GM21526 (cell line): ENCODE results near the gene RABGEF1.
"Not testable (repeated sequence)": the region's sequence is repeated elsewhere in the genome, so short reads cannot be mapped to it uniquely, and the experiment has no call there.

Experiments used
- ATAC-seq: cut with Tn5 transposase; IDR thresholded peaks from one replicate; pipeline ENCODE4 v1.9.1; 2021; ENCODE audit warnings: moderate library complexity; ENCODE audit not compliant: unreplicated experiment, low FRiP score

Gene RABGEF1

DNA sequence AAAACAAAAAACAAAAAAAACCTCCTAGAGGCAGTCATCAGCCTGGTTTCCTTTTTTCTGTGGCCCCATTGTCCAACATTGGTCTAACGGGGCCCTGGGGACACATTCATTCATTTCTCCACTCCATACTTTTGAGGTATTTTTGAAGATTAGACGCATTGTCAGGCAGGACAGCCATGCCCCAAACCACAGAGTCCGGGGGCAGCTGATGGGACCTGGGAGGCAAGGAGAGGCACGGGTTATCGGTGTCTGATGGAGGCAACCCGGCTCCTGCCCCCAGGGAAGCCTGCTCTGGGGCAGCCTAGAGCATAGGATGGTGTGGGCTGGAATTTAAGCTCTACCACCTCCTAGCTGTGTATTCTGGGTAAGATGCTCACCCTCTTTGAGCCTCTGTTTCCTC lies 6.5 kb upstream of the RABGEF1 start:
- no peak for ATAC-seq

DNA sequence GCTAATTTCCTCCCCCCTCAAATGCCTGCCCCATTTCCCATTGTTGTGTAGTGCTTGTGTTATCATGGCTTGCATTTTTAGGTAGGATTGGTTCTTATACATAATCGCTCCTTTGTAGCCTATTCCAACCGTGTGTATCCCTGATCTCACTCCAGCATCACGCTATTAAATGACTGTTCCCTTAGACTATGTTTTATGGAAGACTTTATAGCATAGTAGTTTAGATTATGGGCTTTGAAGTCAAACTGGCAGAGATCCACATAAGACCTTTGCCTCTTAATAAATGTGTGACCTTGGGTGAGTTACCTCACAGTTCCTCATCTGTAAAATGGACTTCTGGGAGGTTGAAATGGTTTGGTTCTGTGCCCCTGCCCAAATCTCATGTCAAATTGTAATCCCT lies 5.4 kb upstream of the RABGEF1 start:
- ATAC-seq: no peak

DNA sequence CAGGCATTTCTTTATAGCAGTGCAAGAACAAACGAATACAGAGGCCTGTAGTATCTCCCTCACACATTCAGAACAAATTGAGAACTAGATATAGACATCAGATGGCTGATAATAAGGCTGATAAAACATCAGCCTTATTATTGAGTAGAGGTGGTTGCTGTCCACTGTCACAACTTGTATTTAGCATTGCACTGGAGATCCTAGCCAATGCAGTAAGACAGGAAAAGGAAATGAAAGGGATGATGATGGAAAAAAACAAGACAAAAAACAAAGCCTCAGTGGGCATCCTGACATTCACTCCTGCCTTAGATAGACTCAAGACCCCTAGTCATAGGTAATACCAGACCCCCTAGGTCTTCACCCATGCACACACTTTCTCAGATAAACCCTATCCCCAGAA lies 4.7 kb upstream of the RABGEF1 start:
- no peak for ATAC-seq

- ATAC-seq: no peak
Observed at GRCh38 chr7:66736892-66737291, 3.6 kb upstream of the RABGEF1 start.

- ATAC-seq: no peak
Observed at GRCh38 chr7:66737667-66738066, 2.9 kb upstream of the RABGEF1 start.

- ATAC-seq: no peak
Observed at GRCh38 chr7:66739477-66739876, 1.1 kb upstream of the RABGEF1 start.

DNA sequence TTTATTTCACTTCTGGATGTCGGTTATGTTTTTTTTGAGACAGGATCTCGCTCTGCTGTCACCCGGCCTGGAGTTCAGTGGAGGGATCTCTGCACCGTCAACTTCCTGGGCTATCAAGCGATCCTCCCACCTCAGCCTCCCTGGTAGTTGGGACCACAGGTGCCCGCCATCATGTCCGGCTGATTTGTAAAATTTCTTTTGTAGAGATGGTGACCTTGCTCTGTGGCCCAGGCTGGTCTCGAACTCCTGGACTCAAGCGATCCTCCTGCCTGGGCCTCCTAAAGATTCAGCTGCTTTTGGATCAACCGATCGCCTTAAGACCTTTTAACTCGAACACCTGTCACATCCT lies 606 bp upstream of the RABGEF1 start:
- no peak for ATAC-seq

GRCh38 chr7:66740980-66741709 lies 612 bp downstream of the RABGEF1 start:
- peak; percentile 39 for ATAC-seq

DNA sequence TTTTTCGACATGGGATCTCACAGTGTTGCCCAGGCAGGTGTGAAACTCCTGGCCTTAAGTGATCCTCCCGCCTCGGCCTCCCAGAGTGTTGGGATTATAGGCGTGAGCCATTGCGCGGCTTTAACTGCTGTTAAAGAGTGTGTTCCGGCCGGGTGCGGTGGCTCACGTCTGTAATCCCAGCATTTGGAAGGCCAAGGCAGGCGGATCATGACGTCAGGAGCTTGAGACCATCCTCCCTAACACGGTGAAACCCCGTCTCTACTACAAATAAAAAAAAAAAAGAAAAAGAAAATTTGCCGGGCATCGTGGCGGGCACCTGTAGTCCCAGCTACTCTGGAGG lies 1.1 kb downstream of the RABGEF1 start:
- ATAC-seq: no peak

DNA sequence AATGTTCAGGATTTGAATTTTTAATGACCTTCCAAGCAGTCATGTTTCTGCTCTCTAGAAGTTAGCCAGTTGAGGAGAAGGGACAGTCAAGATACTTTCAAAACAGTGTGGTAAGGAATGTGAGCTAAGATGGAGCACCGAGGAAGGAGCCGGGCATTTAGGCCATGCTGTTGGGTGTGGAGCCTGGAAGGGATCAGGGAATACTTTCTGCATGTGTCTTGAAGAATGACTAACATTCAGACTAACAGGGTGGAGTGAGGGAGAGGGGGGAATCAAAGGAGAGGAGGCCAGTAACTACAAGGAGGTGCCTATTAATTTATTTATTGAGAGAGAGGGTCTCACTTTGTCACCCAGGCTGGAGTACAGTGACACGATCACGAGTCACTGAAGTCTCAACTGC lies 1.8 kb downstream of the RABGEF1 start:
- ATAC-seq: not testable (repeated sequence)

DNA sequence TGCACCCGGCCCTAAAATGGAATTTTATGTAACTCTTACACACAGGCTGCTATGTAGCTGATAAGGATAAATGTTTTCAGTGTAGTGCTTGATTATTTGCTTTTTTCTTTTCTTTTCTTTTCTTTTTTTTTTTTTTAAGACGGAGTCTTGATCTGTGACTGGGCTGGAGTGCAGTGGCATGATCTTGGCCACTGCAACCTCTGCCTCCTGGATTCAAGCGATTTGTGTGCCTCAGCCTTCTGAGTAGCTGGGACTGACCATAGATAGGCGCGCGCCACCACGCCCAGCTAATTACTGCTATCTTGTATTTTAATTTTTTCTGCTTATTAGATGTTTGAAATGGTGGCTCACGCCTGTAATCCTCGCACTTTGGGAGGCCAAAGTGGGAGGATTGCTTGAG lies 3.4 kb downstream of the RABGEF1 start:
- no peak for ATAC-seq

DNA sequence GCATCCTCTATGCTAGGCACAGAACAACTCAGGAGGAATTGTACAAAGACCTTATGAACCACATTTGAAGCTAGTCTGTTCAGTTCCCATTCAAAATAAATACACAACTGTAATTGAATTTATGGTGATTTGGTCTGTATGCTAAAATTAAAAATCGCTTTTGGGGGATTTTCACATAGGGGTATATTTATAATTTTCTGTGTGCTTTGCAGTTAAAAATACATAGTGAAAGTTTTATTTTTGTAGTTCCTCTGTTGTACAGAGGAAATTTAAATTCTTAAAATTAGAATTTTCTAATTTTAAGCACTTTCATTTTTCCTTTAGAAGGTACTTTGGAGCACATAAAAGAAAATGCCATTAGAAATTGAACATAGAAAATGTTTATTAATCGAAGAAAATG lies 6.9 kb downstream of the RABGEF1 start:
- ATAC-seq: no peak

DNA sequence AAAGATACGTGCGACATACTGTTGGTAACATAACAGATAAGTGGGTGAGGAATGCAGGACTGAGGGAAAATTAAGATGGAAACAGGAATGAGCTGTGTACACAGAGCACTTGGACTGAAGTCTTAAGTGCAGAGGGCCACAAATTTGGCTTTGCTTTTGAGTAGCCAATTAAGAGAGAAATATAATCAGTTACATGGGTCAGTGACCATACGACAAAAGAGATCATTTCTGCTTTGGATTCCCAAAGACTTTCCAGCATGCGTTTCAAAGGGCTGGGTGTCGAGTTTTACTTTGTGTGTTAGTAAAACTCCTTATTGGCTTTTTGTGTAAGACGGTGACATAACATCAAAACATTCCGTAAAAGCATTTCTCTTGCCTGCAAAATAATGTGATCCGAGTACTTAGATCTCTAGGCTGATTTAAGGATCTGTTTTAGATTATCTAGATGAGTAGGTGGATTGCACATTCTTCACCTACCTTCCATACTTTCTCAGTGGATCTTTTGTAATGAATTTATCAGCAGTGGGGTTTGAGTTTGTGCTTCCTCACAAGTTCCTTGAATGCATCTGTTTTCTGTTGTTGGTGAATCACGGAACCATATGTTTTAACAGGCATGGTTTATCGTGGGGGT lies 7.5 kb downstream of the RABGEF1 start:
- no peak for ATAC-seq

DNA sequence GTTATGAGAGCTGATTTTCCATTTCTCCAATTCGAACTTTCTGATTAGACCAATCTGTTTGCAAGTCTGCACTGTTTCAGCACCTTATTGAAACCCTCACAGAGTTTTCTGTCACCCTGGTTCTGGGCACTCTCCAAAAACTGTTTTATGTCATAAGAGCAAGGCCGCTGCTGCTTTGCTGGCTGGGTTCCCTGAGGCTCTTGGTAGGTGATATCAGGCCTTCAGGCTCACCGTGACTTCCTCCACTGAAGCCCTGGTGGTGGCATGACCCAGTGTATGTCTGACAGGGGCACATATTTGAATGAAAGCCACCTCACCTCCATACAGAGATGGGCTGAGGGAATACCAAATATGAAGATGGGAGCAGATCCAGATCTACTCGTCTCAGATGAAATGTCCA lies 8.3 kb downstream of the RABGEF1 start:
- no peak for ATAC-seq

DNA sequence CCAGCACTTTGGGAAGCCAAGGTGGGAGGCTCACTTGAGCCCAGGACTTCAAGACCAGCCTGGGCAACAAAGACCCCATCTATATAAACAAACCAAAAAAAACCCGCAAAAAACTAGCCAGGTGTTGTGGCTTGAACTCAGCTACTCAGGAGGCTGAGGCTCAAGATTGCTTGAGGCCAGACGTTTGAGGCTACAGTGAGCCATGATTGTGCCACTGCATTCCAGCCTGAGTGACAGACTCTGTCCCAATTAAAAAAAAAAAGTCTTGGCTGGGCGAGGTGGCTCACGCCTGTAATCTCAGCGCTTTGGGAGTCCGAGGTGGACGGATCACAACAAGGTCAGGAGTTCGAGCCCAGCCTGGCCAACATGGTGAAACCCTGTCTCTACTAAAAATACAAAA lies 11.4 kb downstream of the RABGEF1 start:
- no peak for ATAC-seq

GRCh38 chr7:66754541-66754940 lies 14.0 kb downstream of the RABGEF1 start:
- no peak for ATAC-seq

- ATAC-seq: not testable (repeated sequence)
Observed at GRCh38 chr7:66755059-66755458, 14.5 kb downstream of the RABGEF1 start.

GRCh38 chr7:66756227-66756626 lies 15.7 kb downstream of the RABGEF1 start:
- not testable (repeated sequence) for ATAC-seq

- ATAC-seq: no peak
Observed at GRCh38 chr7:66756889-66757288, 16.4 kb downstream of the RABGEF1 start.

GRCh38 chr7:66757939-66758338 lies 17.4 kb downstream of the RABGEF1 start:
- no peak for ATAC-seq

- peak; percentile 80 for ATAC-seq
Observed at GRCh38 chr7:66758950-66759628, 18.6 kb downstream of the RABGEF1 start.

- not testable (repeated sequence) for ATAC-seq
Observed at GRCh38 chr7:66763183-66763582, 22.6 kb downstream of the RABGEF1 start.
